ENCODE results near the gene GZMB.

DNA sequence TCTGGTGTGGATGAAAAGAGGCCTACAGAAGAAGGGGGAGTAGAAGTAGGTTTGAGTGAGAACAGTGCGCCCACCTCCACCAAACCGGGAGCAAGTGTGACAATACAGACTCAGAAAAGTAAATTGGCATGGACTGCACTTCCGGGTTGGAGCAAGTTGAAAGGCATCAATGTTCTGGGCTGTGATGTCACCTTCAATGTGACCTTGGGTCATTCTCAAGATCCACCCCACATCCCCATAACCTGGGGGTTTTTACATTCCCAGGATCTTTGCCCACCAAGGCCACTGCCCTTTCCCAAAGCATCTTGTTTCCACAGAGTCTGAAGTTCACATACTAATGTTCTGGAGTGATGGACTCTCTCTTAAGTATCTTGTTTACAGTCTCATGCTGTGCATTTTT, 5.3 kb upstream of the GZMB start:
- TF ChIP-seq SIN3A (IDR thresholded peaks at IDR 0.05; ENCODE audit: low read depth) (no peak), POLR2A (IDR thresholded peaks at IDR 0.05; ENCODE audit: borderline replicate concordance, extremely low read depth, insufficient read depth, insufficient read length) (no peak)
- TF ChIP-seq, protein P1, sequence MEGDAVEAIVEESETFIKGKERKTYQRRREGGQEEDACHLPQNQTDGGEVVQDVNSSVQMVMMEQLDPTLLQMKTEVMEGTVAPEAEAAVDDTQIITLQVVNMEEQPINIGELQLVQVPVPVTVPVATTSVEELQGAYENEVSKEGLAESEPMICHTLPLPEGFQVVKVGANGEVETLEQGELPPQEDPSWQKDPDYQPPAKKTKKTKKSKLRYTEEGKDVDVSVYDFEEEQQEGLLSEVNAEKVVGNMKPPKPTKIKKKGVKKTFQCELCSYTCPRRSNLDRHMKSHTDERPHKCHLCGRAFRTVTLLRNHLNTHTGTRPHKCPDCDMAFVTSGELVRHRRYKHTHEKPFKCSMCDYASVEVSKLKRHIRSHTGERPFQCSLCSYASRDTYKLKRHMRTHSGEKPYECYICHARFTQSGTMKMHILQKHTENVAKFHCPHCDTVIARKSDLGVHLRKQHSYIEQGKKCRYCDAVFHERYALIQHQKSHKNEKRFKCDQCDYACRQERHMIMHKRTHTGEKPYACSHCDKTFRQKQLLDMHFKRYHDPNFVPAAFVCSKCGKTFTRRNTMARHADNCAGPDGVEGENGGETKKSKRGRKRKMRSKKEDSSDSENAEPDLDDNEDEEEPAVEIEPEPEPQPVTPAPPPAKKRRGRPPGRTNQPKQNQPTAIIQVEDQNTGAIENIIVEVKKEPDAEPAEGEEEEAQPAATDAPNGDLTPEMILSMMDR (IDR thresholded peaks at IDR 0.05 in 2 of 3, conservative IDR thresholded peaks at IDR 0.05 in 1 of 3; ENCODE audit: borderline replicate concordance in 1 of 3, insufficient read depth in 1 of 3, low read depth in 2 of 3, low read length in 2 of 3) = no peak
- TF ChIP-seq, protein P2, sequence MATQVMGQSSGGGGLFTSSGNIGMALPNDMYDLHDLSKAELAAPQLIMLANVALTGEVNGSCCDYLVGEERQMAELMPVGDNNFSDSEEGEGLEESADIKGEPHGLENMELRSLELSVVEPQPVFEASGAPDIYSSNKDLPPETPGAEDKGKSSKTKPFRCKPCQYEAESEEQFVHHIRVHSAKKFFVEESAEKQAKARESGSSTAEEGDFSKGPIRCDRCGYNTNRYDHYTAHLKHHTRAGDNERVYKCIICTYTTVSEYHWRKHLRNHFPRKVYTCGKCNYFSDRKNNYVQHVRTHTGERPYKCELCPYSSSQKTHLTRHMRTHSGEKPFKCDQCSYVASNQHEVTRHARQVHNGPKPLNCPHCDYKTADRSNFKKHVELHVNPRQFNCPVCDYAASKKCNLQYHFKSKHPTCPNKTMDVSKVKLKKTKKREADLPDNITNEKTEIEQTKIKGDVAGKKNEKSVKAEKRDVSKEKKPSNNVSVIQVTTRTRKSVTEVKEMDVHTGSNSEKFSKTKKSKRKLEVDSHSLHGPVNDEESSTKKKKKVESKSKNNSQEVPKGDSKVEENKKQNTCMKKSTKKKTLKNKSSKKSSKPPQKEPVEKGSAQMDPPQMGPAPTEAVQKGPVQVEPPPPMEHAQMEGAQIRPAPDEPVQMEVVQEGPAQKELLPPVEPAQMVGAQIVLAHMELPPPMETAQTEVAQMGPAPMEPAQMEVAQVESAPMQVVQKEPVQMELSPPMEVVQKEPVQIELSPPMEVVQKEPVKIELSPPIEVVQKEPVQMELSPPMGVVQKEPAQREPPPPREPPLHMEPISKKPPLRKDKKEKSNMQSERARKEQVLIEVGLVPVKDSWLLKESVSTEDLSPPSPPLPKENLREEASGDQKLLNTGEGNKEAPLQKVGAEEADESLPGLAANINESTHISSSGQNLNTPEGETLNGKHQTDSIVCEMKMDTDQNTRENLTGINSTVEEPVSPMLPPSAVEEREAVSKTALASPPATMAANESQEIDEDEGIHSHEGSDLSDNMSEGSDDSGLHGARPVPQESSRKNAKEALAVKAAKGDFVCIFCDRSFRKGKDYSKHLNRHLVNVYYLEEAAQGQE (IDR thresholded peaks at IDR 0.05; ENCODE audit: low read depth) = no peak

All from HCT116 (cell line).